ENCODE data around the gene ITGA6.

ITGA6 gene

DNA sequence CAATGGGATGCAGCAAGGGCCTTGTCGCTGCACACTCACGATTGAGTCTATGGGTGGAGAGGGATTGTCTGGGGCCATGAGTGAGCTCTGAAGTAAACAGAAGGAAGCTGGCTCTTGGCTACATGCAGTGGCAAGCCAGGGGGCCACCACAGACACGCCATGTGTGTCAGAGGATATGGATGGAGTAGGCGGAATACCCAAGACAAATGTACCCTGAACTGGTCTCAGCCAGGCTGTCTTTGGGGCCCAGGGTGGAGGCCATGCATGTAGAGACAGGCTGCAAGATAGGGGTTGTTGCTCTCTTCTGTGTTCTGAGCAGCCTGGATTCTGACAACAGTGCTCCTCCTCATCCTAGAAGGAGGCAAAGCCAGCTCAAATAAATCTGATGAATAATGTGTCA lies 24.0 kb upstream of the ITGA6 start:
- in situ Hi-C loops (cut with MboI; ENCODE audit: low pct_unique_long_range_greater_than_20kb, low sequenced_read_pairs, unreplicated experiment) = no loop called here
- TF ChIP-seq, protein P1, sequence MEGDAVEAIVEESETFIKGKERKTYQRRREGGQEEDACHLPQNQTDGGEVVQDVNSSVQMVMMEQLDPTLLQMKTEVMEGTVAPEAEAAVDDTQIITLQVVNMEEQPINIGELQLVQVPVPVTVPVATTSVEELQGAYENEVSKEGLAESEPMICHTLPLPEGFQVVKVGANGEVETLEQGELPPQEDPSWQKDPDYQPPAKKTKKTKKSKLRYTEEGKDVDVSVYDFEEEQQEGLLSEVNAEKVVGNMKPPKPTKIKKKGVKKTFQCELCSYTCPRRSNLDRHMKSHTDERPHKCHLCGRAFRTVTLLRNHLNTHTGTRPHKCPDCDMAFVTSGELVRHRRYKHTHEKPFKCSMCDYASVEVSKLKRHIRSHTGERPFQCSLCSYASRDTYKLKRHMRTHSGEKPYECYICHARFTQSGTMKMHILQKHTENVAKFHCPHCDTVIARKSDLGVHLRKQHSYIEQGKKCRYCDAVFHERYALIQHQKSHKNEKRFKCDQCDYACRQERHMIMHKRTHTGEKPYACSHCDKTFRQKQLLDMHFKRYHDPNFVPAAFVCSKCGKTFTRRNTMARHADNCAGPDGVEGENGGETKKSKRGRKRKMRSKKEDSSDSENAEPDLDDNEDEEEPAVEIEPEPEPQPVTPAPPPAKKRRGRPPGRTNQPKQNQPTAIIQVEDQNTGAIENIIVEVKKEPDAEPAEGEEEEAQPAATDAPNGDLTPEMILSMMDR (IDR thresholded peaks at IDR 0.05; ENCODE audit: extremely low read depth, insufficient read depth, missing control alignments) = no peak
- DNase-seq (ENCODE audit: low spot score) = no peak

DNA sequence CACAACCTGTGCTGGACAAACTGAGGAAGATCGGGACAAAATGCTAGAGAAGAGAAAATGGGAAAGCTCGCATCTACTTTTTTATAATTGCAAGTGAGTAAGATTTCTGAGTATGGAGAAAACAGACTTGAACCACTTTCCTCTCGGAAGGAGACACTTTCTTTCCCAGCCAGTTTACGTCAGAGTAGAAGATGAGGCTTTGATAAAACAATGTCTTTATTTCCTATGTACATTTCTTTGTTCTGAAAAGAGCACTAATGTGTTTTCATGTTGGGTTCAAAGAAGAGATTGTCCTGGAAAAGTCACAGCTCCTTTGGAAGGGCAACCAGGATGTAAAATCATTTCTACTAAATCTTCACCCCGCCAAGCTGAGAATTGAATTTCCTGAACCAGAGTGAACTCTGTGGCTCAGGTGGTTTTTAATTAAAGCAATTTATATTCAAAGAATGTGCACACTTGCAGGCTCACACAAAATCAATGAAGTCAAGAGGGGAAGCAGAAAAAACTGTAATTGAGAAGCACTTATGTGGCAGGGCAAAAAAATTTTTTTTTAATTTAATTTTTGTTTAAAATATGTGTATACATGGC lies 23.4 kb upstream of the ITGA6 start:
- TF ChIP-seq, protein P1 (IDR thresholded peaks at IDR 0.05; ENCODE audit: extremely low read depth, insufficient read depth, missing control alignments) = no peak
- in situ Hi-C loops (cut with MboI; ENCODE audit: low pct_unique_long_range_greater_than_20kb, low sequenced_read_pairs, unreplicated experiment) = no loop called here
- DNase-seq (ENCODE audit: low spot score) = no peak

DNA sequence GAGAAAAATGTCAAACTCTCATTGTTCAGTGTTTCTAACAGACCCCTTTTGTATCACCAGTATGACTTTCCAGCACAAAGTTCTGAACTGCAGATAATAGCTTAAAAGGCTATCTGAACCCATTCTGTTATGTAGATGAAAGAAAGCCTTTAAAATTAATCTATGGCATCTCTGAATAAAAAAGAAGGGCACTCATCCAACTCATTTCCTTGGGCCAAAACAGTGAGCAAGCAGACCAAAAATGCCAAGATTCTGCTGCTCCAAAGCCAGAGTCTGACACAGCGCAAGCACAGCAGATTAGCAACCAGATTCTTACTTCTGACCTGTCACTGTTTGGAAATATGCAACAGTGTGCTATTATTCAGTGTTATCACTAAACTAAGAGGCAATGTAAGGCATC lies 22.6 kb upstream of the ITGA6 start:
- no peak for DNase-seq (ENCODE audit: low spot score)
- TF ChIP-seq, protein P1 (IDR thresholded peaks at IDR 0.05; ENCODE audit: extremely low read depth, insufficient read depth, missing control alignments) = no peak
- in situ Hi-C loops (cut with MboI; ENCODE audit: low pct_unique_long_range_greater_than_20kb, low sequenced_read_pairs, unreplicated experiment) = no loop called here

DNA sequence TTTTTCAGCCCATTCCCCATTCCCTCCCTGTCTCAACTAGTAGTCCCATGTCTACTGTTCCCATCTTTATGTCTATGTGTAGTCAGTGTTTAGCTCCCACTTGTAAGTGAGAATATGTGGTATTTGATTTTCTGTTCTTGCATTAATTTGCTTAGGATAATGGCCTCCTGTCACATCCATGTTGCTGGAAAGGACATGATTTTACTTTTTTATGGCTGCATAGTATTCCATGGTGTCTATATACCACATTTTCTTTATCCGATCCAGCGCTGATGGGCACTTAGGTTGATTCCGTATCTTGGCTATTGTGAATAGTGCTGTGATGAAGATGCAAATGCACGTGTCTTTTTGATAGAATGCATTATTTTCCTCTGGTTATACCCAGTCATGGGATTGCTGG lies 21.7 kb upstream of the ITGA6 start:
- in situ Hi-C loops (cut with MboI; ENCODE audit: low pct_unique_long_range_greater_than_20kb, low sequenced_read_pairs, unreplicated experiment) = no loop called here
- TF ChIP-seq, protein P1 (IDR thresholded peaks at IDR 0.05; ENCODE audit: extremely low read depth, insufficient read depth, missing control alignments) = no peak

DNA sequence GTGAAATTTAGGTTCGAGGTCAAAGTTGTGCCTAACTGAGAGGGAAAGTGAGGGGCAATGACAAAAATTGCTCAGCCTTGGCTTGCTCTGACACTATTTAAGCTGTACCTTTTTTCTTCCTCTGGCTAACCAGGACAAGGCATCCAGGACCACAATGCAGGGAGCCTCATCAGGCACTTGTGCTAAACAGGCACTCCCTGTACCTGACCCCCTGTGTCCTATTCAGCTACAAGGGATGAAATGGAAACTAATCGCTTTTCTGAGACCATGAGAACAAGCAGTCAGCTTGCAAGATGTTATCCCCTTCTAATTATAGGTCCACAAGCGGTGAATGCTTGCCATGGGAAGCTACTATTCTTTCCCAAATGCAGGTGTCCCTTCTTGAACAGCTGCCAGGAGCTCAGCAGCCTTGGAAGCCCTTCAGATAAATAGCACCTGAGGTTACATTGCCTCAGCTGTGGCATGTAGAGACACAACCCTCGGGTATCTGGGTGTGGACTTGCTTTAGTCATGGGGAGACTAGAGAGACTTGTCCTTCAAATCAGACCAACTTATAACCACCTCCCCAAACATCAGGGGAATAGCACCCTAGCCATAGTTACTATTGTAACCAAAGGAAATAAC lies 19.1 kb upstream of the ITGA6 start:
- TF ChIP-seq, protein P1 (IDR thresholded peaks at IDR 0.05; ENCODE audit: extremely low read depth, insufficient read depth, missing control alignments) = no peak
- DNase-seq (ENCODE audit: low spot score) = no peak
- in situ Hi-C loops (cut with MboI; ENCODE audit: low pct_unique_long_range_greater_than_20kb, low sequenced_read_pairs, unreplicated experiment) = no loop called here

More for the DNA sequence above, 21.7 kb upstream of the ITGA6 start:
- no peak for DNase-seq (ENCODE audit: low spot score)

DNA sequence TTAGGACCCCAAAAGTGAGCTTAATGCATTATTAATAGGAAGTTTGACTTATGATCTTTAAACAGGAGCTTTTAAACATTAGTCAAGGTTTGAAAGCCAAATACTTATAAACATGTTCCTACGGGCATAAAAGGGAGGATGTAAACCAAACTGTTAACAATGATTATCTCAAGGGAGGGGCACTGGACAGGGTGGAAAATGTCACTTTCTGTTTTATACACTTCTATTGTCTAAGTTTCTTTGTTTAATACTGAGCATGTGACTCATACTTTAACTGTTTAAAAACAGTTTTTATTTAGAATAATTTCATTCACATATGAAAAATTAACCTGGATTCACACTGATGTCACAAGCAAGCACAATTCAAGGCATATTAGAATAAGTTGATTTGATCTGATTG lies 18.3 kb upstream of the ITGA6 start:
- DNase-seq (ENCODE audit: low spot score) = no peak
- TF ChIP-seq, protein P1 (IDR thresholded peaks at IDR 0.05; ENCODE audit: extremely low read depth, insufficient read depth, missing control alignments) = no peak
- in situ Hi-C loops (cut with MboI; ENCODE audit: low pct_unique_long_range_greater_than_20kb, low sequenced_read_pairs, unreplicated experiment) = no loop called here
